22Rv1 (cell line): ENCODE data around the gene PSMC3IP.

Experiments used
- ZFX ChIP-seq: fragments of 450-650 bp; IDR thresholded peaks from 2 replicates; pipeline ENCODE4 v1.6.1; 2017; ENCODE audit warnings: antibody characterized with exemption, borderline replicate concordance
- TF ChIP-seq, protein P1 (sequence below): fragments of 450-650 bp; IDR thresholded peaks from 2 replicates; pipeline ENCODE4 v1.5.1; 2017; ENCODE audit warnings: mild to moderate bottlenecking

GRCh38 chr17:42554250-42555121 lies 23.0 kb downstream of the PSMC3IP start:
- TF ChIP-seq, protein P1, sequence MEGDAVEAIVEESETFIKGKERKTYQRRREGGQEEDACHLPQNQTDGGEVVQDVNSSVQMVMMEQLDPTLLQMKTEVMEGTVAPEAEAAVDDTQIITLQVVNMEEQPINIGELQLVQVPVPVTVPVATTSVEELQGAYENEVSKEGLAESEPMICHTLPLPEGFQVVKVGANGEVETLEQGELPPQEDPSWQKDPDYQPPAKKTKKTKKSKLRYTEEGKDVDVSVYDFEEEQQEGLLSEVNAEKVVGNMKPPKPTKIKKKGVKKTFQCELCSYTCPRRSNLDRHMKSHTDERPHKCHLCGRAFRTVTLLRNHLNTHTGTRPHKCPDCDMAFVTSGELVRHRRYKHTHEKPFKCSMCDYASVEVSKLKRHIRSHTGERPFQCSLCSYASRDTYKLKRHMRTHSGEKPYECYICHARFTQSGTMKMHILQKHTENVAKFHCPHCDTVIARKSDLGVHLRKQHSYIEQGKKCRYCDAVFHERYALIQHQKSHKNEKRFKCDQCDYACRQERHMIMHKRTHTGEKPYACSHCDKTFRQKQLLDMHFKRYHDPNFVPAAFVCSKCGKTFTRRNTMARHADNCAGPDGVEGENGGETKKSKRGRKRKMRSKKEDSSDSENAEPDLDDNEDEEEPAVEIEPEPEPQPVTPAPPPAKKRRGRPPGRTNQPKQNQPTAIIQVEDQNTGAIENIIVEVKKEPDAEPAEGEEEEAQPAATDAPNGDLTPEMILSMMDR = no peak; the same call in 1 of the 2 replicates
- TF ChIP-seq ZFX = no peak
